ENCODE data around the gene ZNF275.

DNA sequence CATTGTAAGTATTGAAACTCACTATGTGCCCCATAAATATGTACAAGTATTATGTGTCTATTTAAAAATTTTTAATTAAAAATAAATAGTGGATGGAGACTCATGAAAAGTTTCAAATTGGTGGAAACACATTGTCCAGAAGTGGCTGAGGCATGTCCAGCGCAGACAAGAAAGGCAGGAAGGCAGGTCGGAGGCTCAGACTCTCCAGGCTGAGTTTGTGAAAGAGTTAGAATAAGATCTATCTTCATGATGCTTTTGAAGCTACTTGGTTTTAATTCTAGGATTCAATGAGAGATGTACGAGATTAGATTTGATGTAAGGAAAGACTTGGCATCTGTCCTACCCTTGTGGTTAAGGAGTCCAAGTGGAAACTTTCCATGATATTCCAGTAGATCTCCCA lies 32.2 kb upstream of the ZNF275 start:
- TF ChIP-seq, protein P1, sequence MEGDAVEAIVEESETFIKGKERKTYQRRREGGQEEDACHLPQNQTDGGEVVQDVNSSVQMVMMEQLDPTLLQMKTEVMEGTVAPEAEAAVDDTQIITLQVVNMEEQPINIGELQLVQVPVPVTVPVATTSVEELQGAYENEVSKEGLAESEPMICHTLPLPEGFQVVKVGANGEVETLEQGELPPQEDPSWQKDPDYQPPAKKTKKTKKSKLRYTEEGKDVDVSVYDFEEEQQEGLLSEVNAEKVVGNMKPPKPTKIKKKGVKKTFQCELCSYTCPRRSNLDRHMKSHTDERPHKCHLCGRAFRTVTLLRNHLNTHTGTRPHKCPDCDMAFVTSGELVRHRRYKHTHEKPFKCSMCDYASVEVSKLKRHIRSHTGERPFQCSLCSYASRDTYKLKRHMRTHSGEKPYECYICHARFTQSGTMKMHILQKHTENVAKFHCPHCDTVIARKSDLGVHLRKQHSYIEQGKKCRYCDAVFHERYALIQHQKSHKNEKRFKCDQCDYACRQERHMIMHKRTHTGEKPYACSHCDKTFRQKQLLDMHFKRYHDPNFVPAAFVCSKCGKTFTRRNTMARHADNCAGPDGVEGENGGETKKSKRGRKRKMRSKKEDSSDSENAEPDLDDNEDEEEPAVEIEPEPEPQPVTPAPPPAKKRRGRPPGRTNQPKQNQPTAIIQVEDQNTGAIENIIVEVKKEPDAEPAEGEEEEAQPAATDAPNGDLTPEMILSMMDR (IDR thresholded peaks at IDR 0.05) = no peak
- TF ChIP-seq POLR2A (IDR thresholded peaks at IDR 0.05) = no peak

Measured in breast epithelium (tissue), 3 donors.